D721Med (cell line): Measurements from ENCODE around the gene PGGHG.

Experiments
- DNase-seq: peaks from one replicate; pipeline ENCODE4 v3.0.0; 2011; ENCODE audit warnings: low spot score; ENCODE audit not compliant: insufficient read length
- FAIRE-seq: peaks from 2 replicates; lab custom pipeline; 2011; peaks lifted over from hg19 to GRCh38; lab: Jason Lieb, UNC
- CTCF ChIP-seq: IDR thresholded peaks from 2 replicates; pipeline ENCODE4 v1.5.1; 2012; ENCODE audit warnings: mild to moderate bottlenecking, control low read depth; ENCODE audit not compliant: insufficient read depth; ENCODE audit errors: missing control alignments

The PGGHG gene

GRCh38 chr11:288478-289397 is at the start of gene PGGHG:
TSS of gene PGGHG (plus strand) at chr11:289126. CDS start at chr11:289817, 691 bp downstream.
- peak; percentile 71 for DNase-seq
- TF ChIP-seq CTCF = no peak
- no peak for FAIRE-seq

- no peak for FAIRE-seq
- no peak for DNase-seq
- no peak for TF ChIP-seq CTCF
These were observed 48.6 kb upstream of the PGGHG start for GRCh38 chr11:240315-240714.

- DNase-seq (no peak), FAIRE-seq (no peak)
- TF ChIP-seq CTCF = no peak
These were observed 47.3 kb upstream of the PGGHG start for GRCh38 chr11:241634-242033.

GRCh38 chr11:244376-244775 is 44.5 kb upstream of the PGGHG start:
- no peak for DNase-seq
- TF ChIP-seq CTCF = no peak
- FAIRE-seq = no peak

GRCh38 chr11:249062-249461 is 39.9 kb upstream of the PGGHG start:
- no peak for TF ChIP-seq CTCF
- FAIRE-seq (no peak), DNase-seq (no peak)

GRCh38 chr11:250274-250673 is 38.7 kb upstream of the PGGHG start:
- no peak for TF ChIP-seq CTCF
- DNase-seq (no peak), FAIRE-seq (no peak)

GRCh38 chr11:250740-251299 is 38.1 kb upstream of the PGGHG start:
- peak; percentile 56 for TF ChIP-seq CTCF
- FAIRE-seq = no peak
- DNase-seq = no peak
